Trophoblast cell (in vitro differentiated cells and primary cell): ENCODE measurements around the gene DGKZ.

Experiments used
- DNase-seq, 2 donors: peaks; one replicate each; pipeline ENCODE4 v3.0.0-alpha.2; 2016
- H2AFZ ChIP-seq: 2 replicates; pipeline ENCODE4 v1.6.1; 2013; ENCODE audit warnings: low read length, moderate library complexity, mild to moderate bottlenecking; ENCODE audit not compliant: insufficient read depth, poor library complexity
- H2AK5ac ChIP-seq: 2 replicates; pipeline ENCODE4 v1.6.1; 2013; ENCODE audit warnings: mild to moderate bottlenecking, low read length
- H2BK120ac ChIP-seq: 2 replicates; pipeline ENCODE4 v1.6.1; 2013; ENCODE audit warnings: low read length, mild to moderate bottlenecking, moderate library complexity; ENCODE audit not compliant: insufficient read depth, poor library complexity
- H2BK12ac ChIP-seq: 2 replicates; pipeline ENCODE4 v1.6.1; 2013; ENCODE audit warnings: mild to moderate bottlenecking, low read length, moderate library complexity
- H2BK5ac ChIP-seq: 2 replicates; pipeline ENCODE4 v1.6.1; 2013; ENCODE audit warnings: low read length, low read depth, moderate library complexity, mild to moderate bottlenecking; ENCODE audit not compliant: poor library complexity
- H3K14ac ChIP-seq: 2 replicates; pipeline ENCODE4 v1.6.1; 2013; ENCODE audit warnings: mild to moderate bottlenecking, low read length
- H3K18ac ChIP-seq: 2 replicates; pipeline ENCODE4 v1.6.1; 2013; ENCODE audit warnings: mild to moderate bottlenecking, low read length
- H3K23ac ChIP-seq: 2 replicates; pipeline ENCODE4 v1.6.1; 2013; ENCODE audit warnings: low read length
- H3K27ac ChIP-seq: 2 replicates; pipeline ENCODE4 v1.5.1; 2013; ENCODE audit warnings: low read depth, mild to moderate bottlenecking, inconsistent platforms, low read length, moderate library complexity
- H3K27me3 ChIP-seq: 2 replicates; pipeline ENCODE4 v1.6.1; 2013; ENCODE audit warnings: inconsistent platforms, mild to moderate bottlenecking, low read length, moderate library complexity; ENCODE audit not compliant: insufficient read depth
- H3K36me3 ChIP-seq, 2 experiments: 1 replicate in 1 of 2; 2 replicates in 1 of 2; pipeline ENCODE4 v1.6.1; 2013; ENCODE audit warnings: low read length in 2 of 2, mild to moderate bottlenecking in 2 of 2, moderate library complexity in 1 of 2; ENCODE audit not compliant: insufficient read depth in 2 of 2, control insufficient read depth in 1 of 2
- H3K4ac ChIP-seq: 2 replicates; pipeline ENCODE4 v1.6.1; 2013; ENCODE audit warnings: low read depth, mild to moderate bottlenecking, low read length, moderate library complexity
- H3K4me1 ChIP-seq, 2 experiments: 1 replicate in 1 of 2; 2 replicates in 1 of 2; pipeline ENCODE4 v1.6.1; 2013; ENCODE audit warnings: low read length in 2 of 2, mild to moderate bottlenecking in 2 of 2, moderate library complexity in 1 of 2; ENCODE audit not compliant: insufficient read depth in 2 of 2, control insufficient read depth in 1 of 2
- H3K4me2 ChIP-seq: 2 replicates; pipeline ENCODE4 v1.6.1; 2013; ENCODE audit warnings: inconsistent platforms, mild to moderate bottlenecking, low read length, moderate library complexity
- H3K4me3 ChIP-seq: 2 replicates; pipeline ENCODE4 v1.5.1; 2013; ENCODE audit warnings: mild to moderate bottlenecking, low read depth, low read length, inconsistent platforms
- H3K79me1 ChIP-seq: one replicate; pipeline ENCODE4 v1.6.1; 2013; ENCODE audit warnings: low read length
- H3K79me2 ChIP-seq: 2 replicates; pipeline ENCODE4 v1.6.1; 2013; ENCODE audit warnings: low read length, mild to moderate bottlenecking; ENCODE audit not compliant: control insufficient read depth, insufficient read depth, poor library complexity
- H3K9ac ChIP-seq: 2 replicates; pipeline ENCODE4 v1.6.1; 2013; ENCODE audit warnings: mild to moderate bottlenecking, low read length
- H3K9me3 ChIP-seq: 2 replicates; pipeline ENCODE4 v1.6.1; 2013; ENCODE audit warnings: low read depth, mild to moderate bottlenecking, control low read depth, inconsistent platforms, low read length; ENCODE audit not compliant: insufficient read depth
- H4K12ac ChIP-seq: 2 replicates; pipeline ENCODE4 v1.6.1; 2013; ENCODE audit warnings: low read depth, mild to moderate bottlenecking, low read length, moderate library complexity
- H4K8ac ChIP-seq: 2 replicates; pipeline ENCODE4 v1.6.1; 2013; ENCODE audit warnings: low read depth, mild to moderate bottlenecking, low read length, moderate library complexity
- H4K91ac ChIP-seq: one replicate; pipeline ENCODE4 v1.6.1; 2013; ENCODE audit warnings: low read depth, mild to moderate bottlenecking, low read length, moderate library complexity
- WGBS: extraction: QIAGEN DNeasy Blood & Tissue Kit; methylation state at CpG from one replicate; pipeline ENCODE4 v1.1.7; 2013; ENCODE audit warnings: missing lambda C conversion rate; ENCODE audit not compliant: insufficient read length, insufficient coverage; ENCODE audit errors: extremely low coverage; 5-methylcytosine and 5-hydroxymethylcytosine counted together

Gene DGKZ

GRCh38 chr11:46404476-46405017, 57.3 kb downstream of the DGKZ start:
- no peak overlapping the region for H3K4me2 ChIP-seq
- DNase-seq = no peak
- H2BK12ac ChIP-seq = no peak overlapping the region
- H3K23ac ChIP-seq = no peak overlapping the region
- no peaks in the 10 kb centered on the region for H3K4me1 ChIP-seq
- H4K12ac ChIP-seq = no peak overlapping the region
- WGBS = no CpG with 5 or more reads among the region's 5 CpGs
- no peak overlapping the region for H3K14ac ChIP-seq
- H2AK5ac ChIP-seq = no peak overlapping the region
- H4K91ac ChIP-seq = no peak overlapping the region
- H3K9ac ChIP-seq = no peak overlapping the region
- no peaks in the 10 kb centered on the region for H3K9me3 ChIP-seq
- H3K18ac ChIP-seq = no peak overlapping the region
- no peak overlapping the region for H4K8ac ChIP-seq
- no peak overlapping the region for H2BK5ac ChIP-seq
- no peaks in the 10 kb centered on the region for H3K79me2 ChIP-seq
- H3K36me3 ChIP-seq = peaks cover 27 to 38% of the 10 kb centered on the region in 2 experiments
- H3K4ac ChIP-seq = no peak overlapping the region
- H3K4me3 ChIP-seq = no peak overlapping the region
- no peak overlapping the region for H3K27ac ChIP-seq
- H3K79me1 ChIP-seq = no peaks in the 10 kb centered on the region
- no peak overlapping the region for H2AFZ ChIP-seq
- no peaks in the 10 kb centered on the region for H3K27me3 ChIP-seq
- no peak overlapping the region for H2BK120ac ChIP-seq

GRCh38 chr11:46407635-46408034, 60.4 kb downstream of the DGKZ start:
- no peak overlapping the region for H3K18ac ChIP-seq
- H3K79me1 ChIP-seq = no peaks in the 10 kb centered on the region
- no peak overlapping the region for H3K27ac ChIP-seq
- H3K4me3 ChIP-seq = no peak overlapping the region
- no peak overlapping the region for H3K23ac ChIP-seq
- no peak overlapping the region for H2AFZ ChIP-seq
- WGBS = no CpG with 5 or more reads among the region's 10 CpGs
- no peak for DNase-seq
- H3K27me3 ChIP-seq = no peaks in the 10 kb centered on the region
- no peak overlapping the region for H3K4ac ChIP-seq
- no peak overlapping the region for H4K12ac ChIP-seq
- no peak overlapping the region for H2AK5ac ChIP-seq
- H3K79me2 ChIP-seq = no peaks in the 10 kb centered on the region
- H2BK120ac ChIP-seq = no peak overlapping the region
- H3K4me1 ChIP-seq = no peaks in the 10 kb centered on the region
- H3K36me3 ChIP-seq = peaks cover 32 to 43% of the 10 kb centered on the region in 2 experiments
- no peak overlapping the region for H3K4me2 ChIP-seq
- H2BK12ac ChIP-seq = no peak overlapping the region
- no peaks in the 10 kb centered on the region for H3K9me3 ChIP-seq
- no peak overlapping the region for H4K91ac ChIP-seq
- no peak overlapping the region for H3K9ac ChIP-seq
- no peak overlapping the region for H3K14ac ChIP-seq
- H2BK5ac ChIP-seq = no peak overlapping the region
- no peak overlapping the region for H4K8ac ChIP-seq

- H3K4me1 ChIP-seq = no peaks in the 10 kb centered on the region
- no peak overlapping the region for H3K4ac ChIP-seq
- no peak overlapping the region for H2BK5ac ChIP-seq
- no peaks in the 10 kb centered on the region for H3K27me3 ChIP-seq
- no peak overlapping the region for H3K18ac ChIP-seq
- H4K8ac ChIP-seq = no peak overlapping the region
- no CpG with 5 or more reads among the region's 6 CpGs for whole genome bisulfite sequencing
- H3K14ac ChIP-seq = no peak overlapping the region
- no peak overlapping the region for H3K4me2 ChIP-seq
- no peaks in the 10 kb centered on the region for H3K79me1 ChIP-seq
- no peak overlapping the region for H2AK5ac ChIP-seq
- no peak overlapping the region for H4K91ac ChIP-seq
- H3K9me3 ChIP-seq = no peaks in the 10 kb centered on the region
- H3K9ac ChIP-seq = no peak overlapping the region
- H3K4me3 ChIP-seq = no peak overlapping the region
- H2BK12ac ChIP-seq = no peak overlapping the region
- no peak overlapping the region for H2BK120ac ChIP-seq
- no peak overlapping the region for H3K27ac ChIP-seq
- no peak overlapping the region for H4K12ac ChIP-seq
- no peaks in the 10 kb centered on the region for H3K79me2 ChIP-seq
- no peak for DNase-seq
- H3K23ac ChIP-seq = no peak overlapping the region
- H3K36me3 ChIP-seq = peaks cover 29 to 44% of the 10 kb centered on the region in 2 experiments
- H2AFZ ChIP-seq = no peak overlapping the region
Measured at GRCh38 chr11:46408407-46408986, 61.2 kb downstream of the DGKZ start.

DNA sequence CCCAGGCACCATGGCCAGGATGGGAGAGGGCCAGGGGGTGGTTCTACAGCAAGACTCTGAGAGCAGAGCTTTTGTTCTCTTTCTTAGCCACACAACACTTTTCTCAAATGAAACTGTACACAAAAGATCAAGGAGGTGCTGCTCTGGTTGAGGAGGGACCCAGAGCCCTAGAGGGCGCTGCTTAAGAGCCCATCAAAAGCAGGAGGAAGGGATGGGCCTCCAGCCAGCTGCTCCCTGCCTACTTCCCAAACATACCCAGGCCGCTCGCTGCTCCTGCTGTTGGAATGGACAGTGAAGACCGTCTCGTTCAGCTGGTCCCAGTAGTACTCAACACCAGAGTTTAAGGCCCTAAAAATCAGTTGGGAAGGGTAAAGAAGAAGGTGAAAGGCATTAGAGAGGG, 62.8 kb downstream of the DGKZ start:
- H2AFZ ChIP-seq = no peak overlapping the region

More for the DNA sequence above, 62.8 kb downstream of the DGKZ start:
- no peak overlapping the region for H3K27ac ChIP-seq
- no peak overlapping the region for H3K4me2 ChIP-seq
- H3K27me3 ChIP-seq = no peaks in the 10 kb centered on the region
- H3K4me3 ChIP-seq = no peak overlapping the region
- H4K8ac ChIP-seq = no peak overlapping the region
- H3K14ac ChIP-seq = no peak overlapping the region
- no peaks in the 10 kb centered on the region for H3K79me1 ChIP-seq
- no peak overlapping the region for H2BK120ac ChIP-seq
- no CpG with 5 or more reads among the region's 5 CpGs for WGBS
- peaks cover 38 to 52% of the 10 kb centered on the region in 2 experiments for H3K36me3 ChIP-seq
- H2BK5ac ChIP-seq = no peak overlapping the region
- H2BK12ac ChIP-seq = no peak overlapping the region
- no peak overlapping the region for H3K9ac ChIP-seq
- H4K91ac ChIP-seq = no peak overlapping the region
- no peaks in the 10 kb centered on the region for H3K79me2 ChIP-seq
- no peak overlapping the region for H2AK5ac ChIP-seq
- H3K18ac ChIP-seq = no peak overlapping the region
- H3K4me1 ChIP-seq = no peaks in the 10 kb centered on the region
- H3K23ac ChIP-seq = no peak overlapping the region
- H3K9me3 ChIP-seq = no peaks in the 10 kb centered on the region
- no peak overlapping the region for H4K12ac ChIP-seq
- no peak overlapping the region for H3K4ac ChIP-seq
- DNase-seq = no peak
